Measurements from ENCODE around the gene SLC4A9. TPM values are rescaled to one million over a fixed set of nuclear protein-coding genes. Genes with fewer than 3 reads are reported as not detected.

SLC4A9 gene
- total RNA-seq, 1 donor from 2014 or later = not detected

DNA sequence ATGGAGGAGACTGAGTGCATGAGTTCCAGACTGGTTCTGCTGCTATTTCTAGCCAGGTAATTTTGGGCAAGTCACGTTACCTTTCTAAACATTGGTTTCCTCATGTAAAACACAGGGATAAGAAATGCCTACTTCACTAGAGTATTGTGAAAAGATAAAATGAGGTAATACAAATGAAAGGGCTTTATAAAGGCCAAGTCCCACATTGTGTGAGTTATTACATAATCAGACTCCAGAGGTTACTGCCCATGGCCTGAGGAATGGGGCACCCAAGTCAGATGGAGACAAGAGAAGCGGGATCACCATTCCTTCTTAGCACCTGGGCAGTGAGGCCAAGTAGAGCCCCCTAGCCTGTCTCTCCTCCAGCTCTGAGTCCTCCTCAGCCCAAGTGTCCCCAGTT, 21.1 kb upstream of the SLC4A9 start:
- H3K27me3 Mint-ChIP-seq = no peaks in the 10 kb centered on the region
- no peaks in the 10 kb centered on the region for H3K36me3 Mint-ChIP-seq (ENCODE audit: low read depth)
- intact Hi-C loops (cut with micrococcal nuclease) = no loop called here
- POLR2A ChIA-PET = no interaction called here
- no peaks in the 10 kb centered on the region for H3K9me3 Mint-ChIP-seq
- H3K4me1 Mint-ChIP-seq = peaks cover 28% of the 10 kb centered on the region
- TF ChIP-seq, protein P1, sequence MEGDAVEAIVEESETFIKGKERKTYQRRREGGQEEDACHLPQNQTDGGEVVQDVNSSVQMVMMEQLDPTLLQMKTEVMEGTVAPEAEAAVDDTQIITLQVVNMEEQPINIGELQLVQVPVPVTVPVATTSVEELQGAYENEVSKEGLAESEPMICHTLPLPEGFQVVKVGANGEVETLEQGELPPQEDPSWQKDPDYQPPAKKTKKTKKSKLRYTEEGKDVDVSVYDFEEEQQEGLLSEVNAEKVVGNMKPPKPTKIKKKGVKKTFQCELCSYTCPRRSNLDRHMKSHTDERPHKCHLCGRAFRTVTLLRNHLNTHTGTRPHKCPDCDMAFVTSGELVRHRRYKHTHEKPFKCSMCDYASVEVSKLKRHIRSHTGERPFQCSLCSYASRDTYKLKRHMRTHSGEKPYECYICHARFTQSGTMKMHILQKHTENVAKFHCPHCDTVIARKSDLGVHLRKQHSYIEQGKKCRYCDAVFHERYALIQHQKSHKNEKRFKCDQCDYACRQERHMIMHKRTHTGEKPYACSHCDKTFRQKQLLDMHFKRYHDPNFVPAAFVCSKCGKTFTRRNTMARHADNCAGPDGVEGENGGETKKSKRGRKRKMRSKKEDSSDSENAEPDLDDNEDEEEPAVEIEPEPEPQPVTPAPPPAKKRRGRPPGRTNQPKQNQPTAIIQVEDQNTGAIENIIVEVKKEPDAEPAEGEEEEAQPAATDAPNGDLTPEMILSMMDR (IDR thresholded peaks at IDR 0.05) = no peak
- ATAC-seq (ENCODE audit: low read depth) = no peak
- CTCF ChIA-PET = no interaction called here
- no peak overlapping the region for H3K4me3 Mint-ChIP-seq
- DNase-seq = no peak
- no peak overlapping the region for H3K27ac Mint-ChIP-seq

DNA sequence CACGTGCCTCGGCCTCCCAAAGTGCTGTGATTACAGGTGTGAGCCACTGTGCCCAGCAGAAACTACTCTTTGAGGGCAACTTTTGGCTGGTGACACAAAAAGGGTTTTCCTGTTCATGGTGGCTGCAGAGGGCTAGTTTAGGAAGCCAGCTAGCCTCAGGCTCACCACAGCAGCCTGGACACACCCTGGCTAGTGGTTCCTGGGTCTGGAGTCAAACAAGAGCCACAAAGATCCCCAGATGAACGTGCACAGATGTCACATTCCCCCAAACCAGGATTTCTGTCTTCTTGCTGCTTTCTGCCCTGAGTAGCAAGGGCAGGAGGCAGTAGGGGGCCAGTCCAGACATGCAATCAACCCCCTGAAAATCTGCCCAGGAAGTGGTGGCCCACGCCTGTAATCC, 20.4 kb upstream of the SLC4A9 start:
- no peak for DNase-seq
- H3K4me3 Mint-ChIP-seq = no peak overlapping the region
- peaks cover 33% of the 10 kb centered on the region for H3K4me1 Mint-ChIP-seq
- ATAC-seq (ENCODE audit: low read depth) = no peak
- no peak overlapping the region for H3K27ac Mint-ChIP-seq
- TF ChIP-seq, protein P1 (IDR thresholded peaks at IDR 0.05) = no peak
- H3K9me3 Mint-ChIP-seq = no peaks in the 10 kb centered on the region
- H3K36me3 Mint-ChIP-seq (ENCODE audit: low read depth) = no peaks in the 10 kb centered on the region
- ChIA-PET POLR2A (no interaction called here), CTCF (interaction anchor here (3.4 kb wide), 1 partner anchor 12 kb away, joined by 13 read pairs; no protein-coding TSS in a partner anchor)
- intact Hi-C loops (cut with micrococcal nuclease) = no loop called here
- no peaks in the 10 kb centered on the region for H3K27me3 Mint-ChIP-seq

DNA sequence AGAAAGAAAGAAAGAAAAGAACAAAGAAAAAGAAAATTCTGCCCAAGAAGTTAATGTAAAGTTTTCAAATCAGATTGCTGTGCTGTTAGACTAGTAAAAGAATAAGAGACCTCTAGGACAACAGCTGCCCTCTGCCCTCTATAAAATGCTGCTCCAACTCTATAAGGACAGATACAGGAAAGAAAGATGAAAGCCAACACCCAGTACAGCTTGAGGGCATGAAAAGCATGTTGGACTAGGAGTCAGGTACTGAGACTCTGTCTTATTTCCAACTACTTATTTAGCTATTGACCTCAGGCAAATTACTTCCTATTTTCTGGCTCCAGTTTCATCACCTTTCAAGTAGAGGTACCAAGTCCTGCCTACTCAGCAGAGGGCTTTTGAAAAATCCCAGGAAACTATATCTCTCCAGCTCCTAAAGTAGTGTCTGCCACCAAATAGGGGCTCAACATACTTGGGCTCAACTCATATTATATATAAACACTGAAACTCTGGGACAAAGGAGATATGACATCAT, 19.3 kb upstream of the SLC4A9 start:
- Mint-ChIP-seq H3K4me3 (no peak overlapping the region), H3K4me1 (peaks cover 36% of the 10 kb centered on the region), H3K36me3 (ENCODE audit: low read depth) (no peaks in the 10 kb centered on the region), H3K27ac (no peak overlapping the region), H3K27me3 (no peaks in the 10 kb centered on the region), H3K9me3 (no peaks in the 10 kb centered on the region)
- ChIA-PET CTCF (interaction anchor here (1.5 to 3.4 kb wide), 2 partner anchors 11 to 96 kb away, joined by 4 to 13 read pairs; no protein-coding TSS in a partner anchor), POLR2A (interaction anchor here (0.7 kb wide), 1 partner anchor 60 kb away, joined by 3 read pairs; no protein-coding TSS in a partner anchor)
- no peak for ATAC-seq (ENCODE audit: low read depth)
- TF ChIP-seq, protein P1 (IDR thresholded peaks at IDR 0.05) = no peak
- intact Hi-C loops (cut with micrococcal nuclease) = no loop called here
- DNase-seq = no peak

DNA sequence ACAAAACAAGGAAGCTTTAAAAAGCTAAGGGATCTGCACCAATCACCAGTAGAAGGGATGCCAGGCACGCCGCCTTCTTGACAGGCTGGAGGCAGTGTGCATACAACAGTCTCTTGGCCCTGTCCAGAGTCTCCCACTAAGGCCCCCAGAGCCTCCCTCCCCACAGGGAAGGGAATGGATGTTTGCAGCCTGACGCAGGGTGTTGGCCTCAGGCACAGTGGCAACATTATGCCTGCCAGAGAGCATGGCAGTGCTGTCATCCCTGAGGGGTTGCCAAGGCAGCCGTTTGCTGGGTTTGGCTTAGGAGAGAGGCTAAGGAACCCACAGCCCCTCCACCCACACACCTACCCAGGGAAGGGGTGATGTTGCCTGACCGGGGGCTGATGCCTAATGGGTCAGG, 18.4 kb upstream of the SLC4A9 start:
- DNase-seq = no peak
- TF ChIP-seq, protein P1 (IDR thresholded peaks at IDR 0.05) = no peak
- H3K27me3 Mint-ChIP-seq = no peaks in the 10 kb centered on the region
- H3K36me3 Mint-ChIP-seq (ENCODE audit: low read depth) = no peaks in the 10 kb centered on the region
- H3K27ac Mint-ChIP-seq = no peak overlapping the region
- no peak overlapping the region for H3K4me3 Mint-ChIP-seq
- H3K9me3 Mint-ChIP-seq = no peaks in the 10 kb centered on the region
- POLR2A ChIA-PET = no interaction called here
- ATAC-seq (ENCODE audit: low read depth) = no peak
- intact Hi-C loops (cut with micrococcal nuclease) = no loop called here
- H3K4me1 Mint-ChIP-seq = peaks cover 40% of the 10 kb centered on the region
- CTCF ChIA-PET = interaction anchor here (1.5 to 3.4 kb wide), 2 partner anchors 10 to 97 kb away, joined by 4 to 13 read pairs; no protein-coding TSS in a partner anchor

DNA sequence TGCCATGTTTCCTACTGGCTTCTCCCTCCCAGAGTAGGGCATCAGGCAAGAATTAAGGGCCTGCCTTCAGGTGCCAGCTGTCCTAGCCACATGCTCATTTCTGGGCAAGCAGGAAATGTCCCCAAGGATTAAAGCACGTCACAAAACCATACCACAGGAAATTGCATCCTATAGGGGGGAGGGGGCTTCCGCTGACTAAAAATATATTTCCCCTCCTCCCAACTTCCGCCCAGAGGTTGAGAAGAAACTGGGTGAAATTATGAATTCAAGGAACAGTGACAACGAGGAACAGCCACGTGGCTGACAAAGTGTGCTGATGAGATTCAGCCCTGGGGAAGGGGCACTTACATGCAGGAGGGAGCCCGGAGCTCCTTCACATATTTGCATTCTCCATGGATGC, 17.7 kb upstream of the SLC4A9 start:
- TF ChIP-seq, protein P1 (IDR thresholded peaks at IDR 0.05) = no peak
- CTCF ChIA-PET = interaction anchor here (3.4 to 14.6 kb wide), 2 partner anchors 9 to 100 kb away, joined by 13 to 347 read pairs; no protein-coding TSS in a partner anchor
- Mint-ChIP-seq H3K27me3 (no peaks in the 10 kb centered on the region), H3K9me3 (no peaks in the 10 kb centered on the region), H3K27ac (peak overlapping the region; percentile 70), H3K36me3 (ENCODE audit: low read depth) (no peaks in the 10 kb centered on the region), H3K4me1 (peaks cover 46% of the 10 kb centered on the region), H3K4me3 (peak overlapping the region; percentile 42)
- peak; percentile 8 for ATAC-seq (ENCODE audit: low read depth)
- intact Hi-C loops (cut with micrococcal nuclease) = no loop called here
- POLR2A ChIA-PET = no interaction called here
- DNase-seq = no peak

All from activated B cell treated with CpG ODN at 0.5 μM for 24 hours (primary cell).